Measurements from ENCODE around the gene KLHL36. TPM values are rescaled to one million over a fixed set of nuclear protein-coding genes. Genes with fewer than 3 reads are reported as not detected.
A peak's percentile ranks its signal among the peaks of the same experiment; 100 is the strongest.

The KLHL36 gene
- total and polyA plus RNA-seq, 12 donors: 14.7 to 77.9 (median 55.3) TPM

DNA sequence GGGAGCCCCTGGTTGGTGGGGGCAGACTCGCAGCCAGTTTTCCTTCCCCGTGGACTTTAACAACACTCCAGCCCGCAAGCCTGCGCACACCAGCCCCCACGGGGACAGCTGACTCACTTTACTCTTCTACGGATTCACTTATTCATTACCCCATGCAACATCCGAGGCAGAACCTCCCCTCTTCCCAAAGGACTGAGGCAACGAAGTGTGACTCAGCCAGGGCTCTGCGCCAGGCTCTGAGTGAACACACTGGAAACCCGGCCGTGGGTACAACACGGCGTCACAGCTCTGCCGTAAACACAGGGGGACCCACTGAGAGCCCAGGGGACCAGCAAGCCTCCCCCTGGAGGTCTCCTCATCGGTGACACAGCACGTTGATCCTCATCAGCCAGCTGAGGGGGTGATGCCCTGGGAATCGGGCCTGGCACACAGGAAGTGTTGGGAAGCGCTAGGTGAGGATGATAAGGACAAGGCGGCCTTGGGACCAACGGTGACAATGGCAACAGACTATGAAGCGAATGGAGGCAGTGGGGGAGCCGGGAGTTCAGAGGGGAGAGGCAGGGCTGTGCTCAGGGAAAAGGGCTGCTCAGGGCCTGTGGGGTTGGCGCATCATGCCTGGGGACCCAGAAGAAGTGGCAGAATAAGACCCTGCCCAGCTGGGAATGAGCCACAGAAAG, 45.0 kb upstream of the KLHL36 start:
- DNase-seq (peak; percentile 58 to 84), ATAC-seq (peak; percentile 39 to 86 (median 53))
- Histone ChIP-seq H3K27me3 (peaks cover 0 to under 1% (median 0%) of the 10 kb centered on the region in 7 donors), H3K9me3 (peaks cover 0 to 8% (median 0%) of the 10 kb centered on the region in 11 donors), H3K27ac (peak overlapping the region in 5 of 10 donors; percentile 31 to 93 (median 48)), H3K36me3 (peaks cover 0 to 9% (median 0%) of the 10 kb centered on the region in 9 donors), H3K4me3 (peak overlapping the region in 1 of 10 donors; percentile 27), H3K4me1 (peaks cover 0 to 89% (median 11%) of the 10 kb centered on the region in 9 donors)
- intact Hi-C loops (cut with DNase I): no loop called here
- WGBS, 2 donors: 59 to 67% methylated on average over 23 of the region's 23 CpGs
- TF ChIP-seq CTCF (IDR thresholded peaks at IDR 0.05): no peak

- H3K27ac ChIP-seq: peak overlapping the region in 3 of 10 donors; percentile 31 to 93 (median 60)
- 87 to 89% methylated on average over 9 to 10 of the region's 10 CpGs for WGBS, 2 donors
These were observed 44.4 kb upstream of the KLHL36 start for GRCh38 chr16:84603940-84604339.

GRCh38 chr16:84604477-84605013, 43.8 kb upstream of the KLHL36 start:
- no peak for ATAC-seq
- peaks cover 0 to 90% (median 4%) of the 10 kb centered on the region in 9 donors for H3K4me1 ChIP-seq
- intact Hi-C loops (cut with DNase I): no loop called here
- peak overlapping the region in 1 of 10 donors; percentile 93 for H3K27ac ChIP-seq
- TF ChIP-seq CTCF (IDR thresholded peaks at IDR 0.05): no peak
- peaks cover 0 to 8% (median 0%) of the 10 kb centered on the region in 11 donors for H3K9me3 ChIP-seq
- WGBS, 2 donors: 77 to 84% methylated on average over 9 of the region's 9 CpGs
- no peak overlapping the region for H3K4me3 ChIP-seq
- no peaks in the 10 kb centered on the region for H3K27me3 ChIP-seq
- H3K36me3 ChIP-seq: peaks cover 0 to 14% (median 0%) of the 10 kb centered on the region in 9 donors
- no peak for DNase-seq

More at GRCh38 chr16:84603940-84604339, 44.4 kb upstream of the KLHL36 start:
- no peak for ATAC-seq
- Histone ChIP-seq H3K36me3 (peaks cover 0 to 9% (median 0%) of the 10 kb centered on the region in 9 donors), H3K4me1 (peaks cover 0 to 90% (median 9%) of the 10 kb centered on the region in 9 donors), H3K27me3 (no peaks in the 10 kb centered on the region), H3K4me3 (no peak overlapping the region), H3K9me3 (peaks cover 0 to 8% (median 0%) of the 10 kb centered on the region in 11 donors)
- DNase-seq: no peak
- no peak for TF ChIP-seq CTCF (IDR thresholded peaks at IDR 0.05)
- intact Hi-C loops (cut with DNase I): no loop called here

DNA sequence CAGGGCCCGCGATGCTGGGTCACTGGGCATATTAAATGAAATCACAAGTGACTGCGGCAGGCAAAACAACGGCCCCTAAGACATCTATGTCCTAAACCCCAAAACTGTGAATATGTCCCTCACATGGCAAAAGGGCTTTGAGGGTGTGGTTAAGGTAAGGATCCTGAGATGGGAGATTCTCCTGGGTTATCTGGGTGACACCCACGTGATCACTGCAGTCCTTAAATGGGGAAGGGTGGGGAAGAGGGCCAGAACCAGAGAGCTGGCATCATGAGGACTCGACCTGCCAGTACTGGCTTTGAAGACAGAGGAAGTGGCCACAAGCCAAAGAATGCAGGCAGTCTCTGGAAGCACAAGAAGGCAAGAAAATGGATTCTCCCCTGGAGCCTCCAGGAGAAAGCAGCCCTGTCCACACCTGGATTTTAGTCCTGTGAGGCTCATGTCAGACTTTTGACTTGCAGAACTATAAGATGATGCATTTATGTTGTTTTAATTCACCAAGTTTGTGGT, 42.9 kb upstream of the KLHL36 start:
- H3K9me3 ChIP-seq: peaks cover 0 to 12% (median 0%) of the 10 kb centered on the region in 11 donors
- DNase-seq: no peak
- H3K27ac ChIP-seq: peak overlapping the region in 1 of 10 donors; percentile 93
- peaks cover 0 to 20% (median 0%) of the 10 kb centered on the region in 9 donors for H3K36me3 ChIP-seq
- intact Hi-C loops (cut with DNase I): no loop called here
- 93 to 95% methylated on average over 6 of the region's 6 CpGs for WGBS, 2 donors
- ATAC-seq: no peak
- no peak for TF ChIP-seq CTCF (IDR thresholded peaks at IDR 0.05)
- no peaks in the 10 kb centered on the region for H3K27me3 ChIP-seq
- H3K4me1 ChIP-seq: peaks cover 0 to 90% (median under 1%) of the 10 kb centered on the region in 9 donors
- H3K4me3 ChIP-seq: no peak overlapping the region
